ENCODE measurements around the gene FBXO10. TPM values are rescaled to one million over a fixed set of nuclear protein-coding genes. Genes with fewer than 3 reads are reported as not detected.

The FBXO10 gene
- total RNA-seq, 1 experiment from 2014 or later: 5.3 TPM

DNA sequence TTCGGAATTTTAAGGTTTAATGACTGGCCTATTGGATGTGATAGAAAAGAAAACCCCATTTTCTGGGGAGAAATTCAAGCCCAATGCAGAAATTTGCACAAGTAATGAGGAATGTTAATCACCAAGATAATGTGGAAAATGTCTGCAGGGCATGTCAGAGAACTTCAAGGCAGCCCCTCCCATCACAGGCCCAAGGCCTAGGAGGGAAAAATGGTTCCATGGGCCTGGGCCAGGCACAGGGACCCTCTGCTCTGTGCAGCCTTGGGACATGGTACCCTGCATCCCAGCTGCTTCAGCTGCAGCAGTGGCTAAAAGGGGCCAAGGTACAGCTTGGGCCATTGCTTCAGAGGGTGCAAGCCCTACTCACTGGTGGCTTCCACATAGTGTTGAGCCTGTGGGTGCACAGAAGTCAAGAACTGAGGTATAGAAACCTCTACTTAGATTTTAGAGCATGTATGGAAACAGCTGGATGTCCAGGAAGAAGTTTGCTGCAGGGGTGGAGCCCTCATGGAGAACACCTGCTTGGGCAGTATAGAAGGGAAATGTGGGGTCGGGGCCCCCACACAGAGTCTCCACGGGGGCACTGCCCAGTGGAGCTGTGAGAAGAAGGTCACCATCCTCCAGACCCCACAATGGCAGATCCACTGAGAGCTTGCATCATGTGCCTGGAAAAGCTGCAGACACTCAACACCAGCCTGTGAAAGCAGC, 12.2 kb downstream of the FBXO10 start:
- Histone ChIP-seq H3K4me3 (replicated peaks in 1 of 2; ENCODE audit: low read depth in 1 of 2, low read length in 2 of 2) (no peak overlapping the region), H3K4me1 (ENCODE audit: control insufficient read depth in 1 of 2, insufficient read depth in 2 of 2, low read length in 2 of 2) (no peaks in the 10 kb centered on the region), H3K27me3 (ENCODE audit: insufficient read depth, low read length) (no peaks in the 10 kb centered on the region), H3K36me3 (ENCODE audit: control insufficient read depth in 1 of 2, insufficient read depth in 2 of 2, low read length in 2 of 2) (0 out of 4 replicates have a peak, but pooled peaks cover 4 to 6% of the 10 kb centered on the region in 2 experiments), H2AFZ (ENCODE audit: low read depth, low read length, poor library complexity, severe bottlenecking) (no peak overlapping the region), H3K79me2 (ENCODE audit: insufficient read depth, low read length) (peaks cover 17% of the 10 kb centered on the region), H4K20me1 (ENCODE audit: insufficient read depth) (0 out of 2 replicates have a peak, but pooled peaks cover 4% of the 10 kb centered on the region), H3K9me2 (ENCODE audit: insufficient read depth) (no peaks in the 10 kb centered on the region), H3K9me3 (ENCODE audit: control insufficient read depth in 1 of 2, insufficient read depth in 1 of 2, low read depth in 1 of 2, low read length in 2 of 2) (peaks cover 0 to 4% of the 10 kb centered on the region in 2 experiments; a peak in 2 of 4 replicates), H3K27ac (ENCODE audit: low read depth, low read length) (no peak overlapping the region), H3K9ac (ENCODE audit: low read length) (no peak overlapping the region), H3K4me2 (ENCODE audit: low read length) (no peak overlapping the region)
- POLR2A ChIA-PET: no interaction called here
- ATAC-seq: no peak
- no TSS peak for BruUV-seq (replicated peaks)
- CTCF ChIA-PET: no interaction called here
- DNase-seq (ENCODE audit: low read depth, low spot score): no peak
- RAD21 ChIA-PET (ENCODE audit: low non-redundant PET in 1 of 2, low total read pairs in 2 of 2, uncharacterized antibody in 2 of 2, unreplicated experiment in 2 of 2): no interaction called here
- TF ChIP-seq CEBPB (IDR thresholded peaks at IDR 0.05; ENCODE audit: low read depth) (no peak), YY1 (IDR thresholded peaks at IDR 0.05; ENCODE audit: extremely low read depth, insufficient replicate concordance, low read depth, low read length) (no peak), ZNF274 (IDR thresholded peaks at IDR 0.05; ENCODE audit: low read depth, low read length) (no peak), ZFX (IDR thresholded peaks at IDR 0.05) (no peak), CBX3 (IDR thresholded peaks at IDR 0.05; ENCODE audit: low read depth) (no peak), EZH2phosphoT487 (IDR thresholded peaks at IDR 0.05; ENCODE audit: borderline replicate concordance) (no peak), FOSL1 (IDR thresholded peaks at IDR 0.05; ENCODE audit: low read depth) (no peak), RAD21 (IDR thresholded peaks at IDR 0.05; ENCODE audit: low read depth) (no peak), EGR1 (IDR thresholded peaks at IDR 0.05; ENCODE audit: low read depth) (no peak), ELF1 (IDR thresholded peaks at IDR 0.05; ENCODE audit: borderline replicate concordance, low read depth) (no peak), SIN3A (IDR thresholded peaks at IDR 0.05; ENCODE audit: low read depth) (no peak), TCF7L2 (IDR thresholded peaks at IDR 0.05; ENCODE audit: borderline replicate concordance, extremely low read depth, insufficient read depth, insufficient read length) (no peak), POLR2AphosphoS5 (IDR thresholded peaks at IDR 0.05; ENCODE audit: low read depth, low read length) (no peak), SP1 (IDR thresholded peaks at IDR 0.05; ENCODE audit: low read depth) (no peak)
- TF ChIP-seq, protein P1, sequence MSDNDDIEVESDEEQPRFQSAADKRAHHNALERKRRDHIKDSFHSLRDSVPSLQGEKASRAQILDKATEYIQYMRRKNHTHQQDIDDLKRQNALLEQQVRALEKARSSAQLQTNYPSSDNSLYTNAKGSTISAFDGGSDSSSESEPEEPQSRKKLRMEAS (IDR thresholded peaks at IDR 0.05): no peak
- TF ChIP-seq, protein P2, sequence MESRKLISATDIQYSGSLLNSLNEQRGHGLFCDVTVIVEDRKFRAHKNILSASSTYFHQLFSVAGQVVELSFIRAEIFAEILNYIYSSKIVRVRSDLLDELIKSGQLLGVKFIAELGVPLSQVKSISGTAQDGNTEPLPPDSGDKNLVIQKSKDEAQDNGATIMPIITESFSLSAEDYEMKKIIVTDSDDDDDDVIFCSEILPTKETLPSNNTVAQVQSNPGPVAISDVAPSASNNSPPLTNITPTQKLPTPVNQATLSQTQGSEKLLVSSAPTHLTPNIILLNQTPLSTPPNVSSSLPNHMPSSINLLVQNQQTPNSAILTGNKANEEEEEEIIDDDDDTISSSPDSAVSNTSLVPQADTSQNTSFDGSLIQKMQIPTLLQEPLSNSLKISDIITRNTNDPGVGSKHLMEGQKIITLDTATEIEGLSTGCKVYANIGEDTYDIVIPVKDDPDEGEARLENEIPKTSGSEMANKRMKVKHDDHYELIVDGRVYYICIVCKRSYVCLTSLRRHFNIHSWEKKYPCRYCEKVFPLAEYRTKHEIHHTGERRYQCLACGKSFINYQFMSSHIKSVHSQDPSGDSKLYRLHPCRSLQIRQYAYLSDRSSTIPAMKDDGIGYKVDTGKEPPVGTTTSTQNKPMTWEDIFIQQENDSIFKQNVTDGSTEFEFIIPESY (IDR thresholded peaks at IDR 0.05; ENCODE audit: extremely low read depth, insufficient replicate concordance, low read length): no peak
- TF ChIP-seq, protein P3, sequence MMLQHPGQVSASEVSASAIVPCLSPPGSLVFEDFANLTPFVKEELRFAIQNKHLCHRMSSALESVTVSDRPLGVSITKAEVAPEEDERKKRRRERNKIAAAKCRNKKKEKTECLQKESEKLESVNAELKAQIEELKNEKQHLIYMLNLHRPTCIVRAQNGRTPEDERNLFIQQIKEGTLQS (IDR thresholded peaks at IDR 0.05): no peak
- TF ChIP-seq, protein P4, sequence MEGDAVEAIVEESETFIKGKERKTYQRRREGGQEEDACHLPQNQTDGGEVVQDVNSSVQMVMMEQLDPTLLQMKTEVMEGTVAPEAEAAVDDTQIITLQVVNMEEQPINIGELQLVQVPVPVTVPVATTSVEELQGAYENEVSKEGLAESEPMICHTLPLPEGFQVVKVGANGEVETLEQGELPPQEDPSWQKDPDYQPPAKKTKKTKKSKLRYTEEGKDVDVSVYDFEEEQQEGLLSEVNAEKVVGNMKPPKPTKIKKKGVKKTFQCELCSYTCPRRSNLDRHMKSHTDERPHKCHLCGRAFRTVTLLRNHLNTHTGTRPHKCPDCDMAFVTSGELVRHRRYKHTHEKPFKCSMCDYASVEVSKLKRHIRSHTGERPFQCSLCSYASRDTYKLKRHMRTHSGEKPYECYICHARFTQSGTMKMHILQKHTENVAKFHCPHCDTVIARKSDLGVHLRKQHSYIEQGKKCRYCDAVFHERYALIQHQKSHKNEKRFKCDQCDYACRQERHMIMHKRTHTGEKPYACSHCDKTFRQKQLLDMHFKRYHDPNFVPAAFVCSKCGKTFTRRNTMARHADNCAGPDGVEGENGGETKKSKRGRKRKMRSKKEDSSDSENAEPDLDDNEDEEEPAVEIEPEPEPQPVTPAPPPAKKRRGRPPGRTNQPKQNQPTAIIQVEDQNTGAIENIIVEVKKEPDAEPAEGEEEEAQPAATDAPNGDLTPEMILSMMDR (IDR thresholded peaks at IDR 0.05 in 2 of 3, conservative IDR thresholded peaks at IDR 0.05 in 1 of 3; ENCODE audit: borderline replicate concordance in 1 of 3, insufficient read depth in 1 of 3, low read depth in 2 of 3, low read length in 2 of 3): no peak
- intact Hi-C loops (cut with micrococcal nuclease): no loop called here
